SK-N-SH treated with all-trans-retinoic acid at 6 μM for 48 hours (cell line): ENCODE measurements around the gene EXOC7.

ENCODE experiments used
- ATAC-seq: fragments of 200-7000 bp; cut with Tn5 transposase; 3 replicates; pipeline ENCODE4 v1.9.1; 2020; ENCODE audit warnings: mild to moderate bottlenecking, moderate library complexity
- ARNTL ChIP-seq: fragments of 450-650 bp; formaldehyde crosslinking; IDR thresholded peaks from 2 replicates; pipeline ENCODE4 v1.5.0; 2020; ENCODE audit warnings: low read depth, mild to moderate bottlenecking, moderate library complexity, borderline replicate concordance
- BACH2 ChIP-seq: fragments of 250-450 bp; sonication (Bioruptor Pico); IDR thresholded peaks from 2 replicates; pipeline ENCODE4 v1.9.0; 2021; ENCODE audit warnings: mild to moderate bottlenecking, borderline replicate concordance
- CREB5 ChIP-seq: fragments of 250-450 bp; sonication (Bioruptor Pico); IDR thresholded peaks from 2 replicates; pipeline ENCODE4 v1.5.1; 2020; ENCODE audit warnings: low read depth, mild to moderate bottlenecking, moderate library complexity
- CSDC2 ChIP-seq: fragments of 250-450 bp; sonication (Bioruptor Pico); IDR thresholded peaks from 2 replicates; pipeline ENCODE4 v1.5.0; 2020; ENCODE audit warnings: mild to moderate bottlenecking, moderate library complexity
- CSRNP3 ChIP-seq: fragments of 250-450 bp; sonication (Bioruptor Pico); IDR thresholded peaks from 2 replicates; pipeline ENCODE4 v1.5.1; 2021; ENCODE audit warnings: mild to moderate bottlenecking, moderate library complexity
- ESRRG ChIP-seq: fragments of 250-450 bp; sonication (Bioruptor Pico); IDR thresholded peaks from 2 replicates; pipeline ENCODE4 v1.6.1; 2021; ENCODE audit warnings: mild to moderate bottlenecking
- PATZ1 ChIP-seq: fragments of 250-450 bp; sonication (Bioruptor Pico); IDR thresholded peaks from 2 replicates; pipeline ENCODE4 v1.8.0; 2020; ENCODE audit warnings: mild to moderate bottlenecking, moderate library complexity, borderline replicate concordance
- PPARA ChIP-seq: fragments of 250-450 bp; sonication (Bioruptor Pico); IDR thresholded peaks from 2 replicates; pipeline ENCODE4 v1.5.0; 2020; ENCODE audit warnings: mild to moderate bottlenecking, borderline replicate concordance
- RARB ChIP-seq: fragments of 250-450 bp; sonication (Bioruptor Pico); IDR thresholded peaks from 2 replicates; pipeline ENCODE4 v1.8.0; 2021; ENCODE audit warnings: mild to moderate bottlenecking, moderate library complexity
- SNAI2 ChIP-seq: fragments of 250-450 bp; sonication (Bioruptor Pico); IDR thresholded peaks from 2 replicates; pipeline ENCODE4 v1.5.0; 2020; ENCODE audit warnings: mild to moderate bottlenecking, moderate library complexity
- TCF4 ChIP-seq: fragments of 250-450 bp; sonication (Bioruptor Pico); IDR thresholded peaks from 2 replicates; pipeline ENCODE4 v1.8.0; 2021; ENCODE audit warnings: mild to moderate bottlenecking, moderate library complexity, borderline replicate concordance
- TOX ChIP-seq: fragments of 250-450 bp; sonication (Bioruptor Pico); IDR thresholded peaks from 2 replicates; pipeline ENCODE4 v1.8.0; 2021; ENCODE audit warnings: mild to moderate bottlenecking, moderate library complexity, borderline replicate concordance
- ZC3H10 ChIP-seq: fragments of 250-450 bp; sonication (Bioruptor Pico); IDR thresholded peaks from 2 replicates; pipeline ENCODE4 v1.5.1; 2021; ENCODE audit warnings: mild to moderate bottlenecking, moderate library complexity
- ZFP3 ChIP-seq: fragments of 250-450 bp; sonication (Bioruptor Pico); IDR thresholded peaks from 2 replicates; pipeline ENCODE4 v1.5.0; 2020; ENCODE audit warnings: mild to moderate bottlenecking, moderate library complexity
- ZFP30 ChIP-seq: fragments of 450-650 bp; formaldehyde crosslinking; IDR thresholded peaks from 2 replicates; pipeline ENCODE4 v1.5.0; 2022; ENCODE audit warnings: mild to moderate bottlenecking, moderate library complexity
- ZNF565 ChIP-seq: fragments of 450-650 bp; formaldehyde crosslinking; conservative IDR thresholded peaks from 2 replicates; pipeline ENCODE4 v1.5.0; 2020; ENCODE audit warnings: low read depth, mild to moderate bottlenecking, moderate library complexity
- ZNF70 ChIP-seq: fragments of 450-650 bp; formaldehyde crosslinking; IDR thresholded peaks from 2 replicates; pipeline ENCODE4 v1.5.0; 2020; ENCODE audit warnings: mild to moderate bottlenecking, moderate library complexity
- TF ChIP-seq, protein P1 (sequence below): fragments of 250-450 bp; sonication (Bioruptor Pico); IDR thresholded peaks from 2 replicates; pipeline ENCODE4 v1.8.0; 2021; ENCODE audit warnings: low read depth, mild to moderate bottlenecking, moderate library complexity, borderline replicate concordance
- TF ChIP-seq, protein P2 (sequence below): fragments of 250-450 bp; sonication (Bioruptor Pico); IDR thresholded peaks from 2 replicates; pipeline ENCODE4 v1.5.0; 2020; ENCODE audit warnings: mild to moderate bottlenecking, moderate library complexity

The EXOC7 gene

GRCh38 chr17:76131692-76132573 lies 28.3 kb upstream of the EXOC7 start:
- TF ChIP-seq PATZ1 (CRISPR knock-in tag) (no peak), CREB5 (no peak), PPARA (no peak), RARB (CRISPR knock-in tag) (no peak), ARNTL (no peak), TCF4 (CRISPR knock-in tag) (no peak), ZFP3 (CRISPR knock-in tag) (no peak), ZNF70 (no peak)
- TF ChIP-seq, protein P1, sequence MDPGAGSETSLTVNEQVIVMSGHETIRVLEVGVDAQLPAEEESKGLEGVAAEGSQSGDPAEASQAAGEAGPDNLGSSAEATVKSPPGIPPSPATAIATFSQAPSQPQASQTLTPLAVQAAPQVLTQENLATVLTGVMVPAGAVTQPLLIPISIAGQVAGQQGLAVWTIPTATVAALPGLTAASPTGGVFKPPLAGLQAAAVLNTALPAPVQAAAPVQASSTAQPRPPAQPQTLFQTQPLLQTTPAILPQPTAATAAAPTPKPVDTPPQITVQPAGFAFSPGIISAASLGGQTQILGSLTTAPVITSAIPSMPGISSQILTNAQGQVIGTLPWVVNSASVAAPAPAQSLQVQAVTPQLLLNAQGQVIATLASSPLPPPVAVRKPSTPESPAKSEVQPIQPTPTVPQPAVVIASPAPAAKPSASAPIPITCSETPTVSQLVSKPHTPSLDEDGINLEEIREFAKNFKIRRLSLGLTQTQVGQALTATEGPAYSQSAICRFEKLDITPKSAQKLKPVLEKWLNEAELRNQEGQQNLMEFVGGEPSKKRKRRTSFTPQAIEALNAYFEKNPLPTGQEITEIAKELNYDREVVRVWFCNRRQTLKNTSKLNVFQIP (CRISPR knock-in tag) = no peak
- ATAC-seq = no peak

DNA sequence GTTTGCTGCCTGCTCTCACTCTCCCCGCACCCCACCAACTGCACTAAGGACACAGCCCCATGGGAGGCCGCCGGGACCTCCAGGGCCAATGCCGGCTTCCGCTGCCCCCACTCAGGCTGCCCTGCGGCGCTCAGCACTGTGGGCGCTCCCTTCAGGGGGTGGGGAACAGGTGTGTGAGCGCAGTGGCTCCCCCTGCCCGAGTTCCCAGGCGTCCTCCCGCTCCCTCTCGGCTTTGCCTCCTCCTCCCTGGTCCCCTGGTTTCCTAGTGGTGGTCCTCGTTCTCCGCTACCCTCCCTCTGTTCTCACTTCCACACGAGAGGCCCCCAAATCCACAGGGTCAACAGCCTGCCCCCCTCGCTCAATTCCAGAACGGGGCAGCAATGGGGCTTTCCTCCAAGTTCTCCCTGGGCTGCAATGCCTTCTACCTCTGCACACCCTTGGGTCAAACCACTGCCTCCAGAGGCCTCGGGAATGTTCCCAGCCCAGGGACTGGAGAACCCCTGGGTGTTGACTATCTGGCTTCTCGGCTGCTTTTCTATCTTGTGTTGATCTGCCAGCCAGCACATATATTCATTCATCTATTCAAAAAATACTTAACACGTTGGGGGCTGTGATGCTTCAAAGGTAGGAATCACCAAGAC lies 27.6 kb upstream of the EXOC7 start:
- ATAC-seq = no peak

More for the DNA sequence above, 27.6 kb upstream of the EXOC7 start:
- TF ChIP-seq CSRNP3 (CRISPR knock-in tag) = no peak
- no peak for TF ChIP-seq PPARA
- no peak for TF ChIP-seq ZFP30
- TF ChIP-seq SNAI2 = no peak
- no peak for TF ChIP-seq ZFP3 (CRISPR knock-in tag)
- no peak for TF ChIP-seq ZNF565 (CRISPR knock-in tag)
- TF ChIP-seq, protein P2, sequence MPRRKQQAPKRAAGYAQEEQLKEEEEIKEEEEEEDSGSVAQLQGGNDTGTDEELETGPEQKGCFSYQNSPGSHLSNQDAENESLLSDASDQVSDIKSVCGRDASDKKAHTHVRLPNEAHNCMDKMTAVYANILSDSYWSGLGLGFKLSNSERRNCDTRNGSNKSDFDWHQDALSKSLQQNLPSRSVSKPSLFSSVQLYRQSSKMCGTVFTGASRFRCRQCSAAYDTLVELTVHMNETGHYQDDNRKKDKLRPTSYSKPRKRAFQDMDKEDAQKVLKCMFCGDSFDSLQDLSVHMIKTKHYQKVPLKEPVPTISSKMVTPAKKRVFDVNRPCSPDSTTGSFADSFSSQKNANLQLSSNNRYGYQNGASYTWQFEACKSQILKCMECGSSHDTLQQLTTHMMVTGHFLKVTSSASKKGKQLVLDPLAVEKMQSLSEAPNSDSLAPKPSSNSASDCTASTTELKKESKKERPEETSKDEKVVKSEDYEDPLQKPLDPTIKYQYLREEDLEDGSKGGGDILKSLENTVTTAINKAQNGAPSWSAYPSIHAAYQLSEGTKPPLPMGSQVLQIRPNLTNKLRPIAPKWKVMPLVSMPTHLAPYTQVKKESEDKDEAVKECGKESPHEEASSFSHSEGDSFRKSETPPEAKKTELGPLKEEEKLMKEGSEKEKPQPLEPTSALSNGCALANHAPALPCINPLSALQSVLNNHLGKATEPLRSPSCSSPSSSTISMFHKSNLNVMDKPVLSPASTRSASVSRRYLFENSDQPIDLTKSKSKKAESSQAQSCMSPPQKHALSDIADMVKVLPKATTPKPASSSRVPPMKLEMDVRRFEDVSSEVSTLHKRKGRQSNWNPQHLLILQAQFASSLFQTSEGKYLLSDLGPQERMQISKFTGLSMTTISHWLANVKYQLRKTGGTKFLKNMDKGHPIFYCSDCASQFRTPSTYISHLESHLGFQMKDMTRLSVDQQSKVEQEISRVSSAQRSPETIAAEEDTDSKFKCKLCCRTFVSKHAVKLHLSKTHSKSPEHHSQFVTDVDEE (CRISPR knock-in tag) = no peak
- no peak for TF ChIP-seq TOX (CRISPR knock-in tag)
- TF ChIP-seq ESRRG (CRISPR knock-in tag) = no peak
- TF ChIP-seq BACH2 (CRISPR knock-in tag) = no peak
- no peak for TF ChIP-seq ZC3H10 (CRISPR knock-in tag)
- TF ChIP-seq, protein P1 (CRISPR knock-in tag) = no peak
- TF ChIP-seq RARB (CRISPR knock-in tag) = no peak
- TF ChIP-seq ZNF70 = no peak
- TF ChIP-seq ARNTL = no peak
- no peak for TF ChIP-seq CSDC2 (CRISPR knock-in tag)
- no peak for TF ChIP-seq TCF4 (CRISPR knock-in tag)
